Measurements from ENCODE around the gene GPR139.

Gene GPR139

GRCh38 chr16:20051611-20052010, 22.1 kb downstream of the GPR139 start:
- DNase-seq: no peak

- DNase-seq: no peak
Measured at GRCh38 chr16:20051147-20051546, 22.5 kb downstream of the GPR139 start.

- no peak for DNase-seq
Measured at GRCh38 chr16:20049831-20050230, 23.9 kb downstream of the GPR139 start.

GRCh38 chr16:20045886-20046285, 27.8 kb downstream of the GPR139 start:
- no peak for DNase-seq

- DNase-seq: no peak
Measured at GRCh38 chr16:20042848-20043247, 30.8 kb downstream of the GPR139 start.

- no peak for DNase-seq
Measured at GRCh38 chr16:20041924-20042596, 31.6 kb downstream of the GPR139 start.

GRCh38 chr16:20040011-20040410, 33.7 kb downstream of the GPR139 start:
- DNase-seq: no peak

GRCh38 chr16:20029611-20030010, 44.1 kb downstream of the GPR139 start:
- DNase-seq: no peak

GRCh38 chr16:20026361-20027072, 47.2 kb downstream of the GPR139 start:
- DNase-seq: no peak

GRCh38 chr16:20023190-20023589, 50.5 kb downstream of the GPR139 start:
- no peak for DNase-seq

GRCh38 chr16:20020976-20021375, 52.7 kb downstream of the GPR139 start:
- DNase-seq: no peak

GRCh38 chr16:20020083-20020482, 53.6 kb downstream of the GPR139 start:
- DNase-seq: no peak

- no peak for DNase-seq
Measured at GRCh38 chr16:20016234-20016633, 57.5 kb downstream of the GPR139 start.

GRCh38 chr16:20004931-20005330, 68.8 kb downstream of the GPR139 start:
- DNase-seq: no peak

GRCh38 chr16:20002936-20003335, 70.8 kb downstream of the GPR139 start:
- DNase-seq: no peak

- no peak for DNase-seq
Measured at GRCh38 chr16:20001856-20002707, 71.6 kb downstream of the GPR139 start.

- DNase-seq: no peak
Measured at GRCh38 chr16:19997734-19998133, 76.0 kb downstream of the GPR139 start.

GRCh38 chr16:19997264-19997663, 76.4 kb downstream of the GPR139 start:
- no peak for DNase-seq

GRCh38 chr16:19994466-19995170, 79.1 kb downstream of the GPR139 start:
- DNase-seq: no peak

GRCh38 chr16:19991614-19992013, 82.1 kb downstream of the GPR139 start:
- no peak for DNase-seq

- DNase-seq: no peak
Measured at GRCh38 chr16:19984135-19984534, 89.6 kb downstream of the GPR139 start.

All from NCI-H2081 (cell line).